Ishikawa (cell line): ENCODE data around the gene AKAP6.

Source experiments
- CEBPB ChIP-seq: IDR thresholded peaks from 2 replicates; pipeline ENCODE4 v1.6.1; 2012
- CREB1 ChIP-seq: IDR thresholded peaks from 2 replicates; pipeline ENCODE4 v1.6.1; 2012; ENCODE audit warnings: low read depth
- EGR1 ChIP-seq: IDR thresholded peaks from 2 replicates; pipeline ENCODE4 v1.6.1; 2012
- EP300 ChIP-seq: IDR thresholded peaks from 2 replicates; pipeline ENCODE4 v1.6.1; 2012; ENCODE audit warnings: borderline replicate concordance
- FOXM1 ChIP-seq: IDR thresholded peaks from 2 replicates; pipeline ENCODE4 v1.6.1; 2012; ENCODE audit warnings: low read depth, borderline replicate concordance
- MAX ChIP-seq: IDR thresholded peaks from 2 replicates; pipeline ENCODE4 v1.6.1; 2012
- NFIC ChIP-seq: IDR thresholded peaks from 2 replicates; pipeline ENCODE4 v1.6.1; 2012
- RAD21 ChIP-seq: IDR thresholded peaks from 2 replicates; pipeline ENCODE4 v1.6.1; 2012; ENCODE audit warnings: low read depth
- REST ChIP-seq: IDR thresholded peaks from 2 replicates; pipeline ENCODE4 v1.6.1; 2012; ENCODE audit warnings: low read depth, mild to moderate bottlenecking
- TAF1 ChIP-seq: IDR thresholded peaks from 2 replicates; pipeline ENCODE4 v1.6.1; 2012; ENCODE audit warnings: low read depth, mild to moderate bottlenecking
- TCF12 ChIP-seq: IDR thresholded peaks from 2 replicates; pipeline ENCODE4 v1.6.1; 2012; ENCODE audit warnings: low read depth
- TEAD4 ChIP-seq: IDR thresholded peaks from 2 replicates; pipeline ENCODE4 v1.6.1; 2012
- USF1 ChIP-seq: IDR thresholded peaks from 2 replicates; pipeline ENCODE4 v1.6.1; 2012
- YY1 ChIP-seq: IDR thresholded peaks from 2 replicates; pipeline ENCODE4 v1.6.1; 2012; ENCODE audit warnings: low read depth
- ZBTB7A ChIP-seq: IDR thresholded peaks from 2 replicates; pipeline ENCODE4 v1.6.1; 2012; ENCODE audit warnings: low read depth

The AKAP6 gene

GRCh38 chr14:32513571-32514009 lies 184.5 kb downstream of the AKAP6 start:
- TF ChIP-seq TCF12 (no peak), RAD21 (0 out of 2 replicates have a peak, but pooled peaks have one; percentile 13)

- TF ChIP-seq MAX, result no peak
- TF ChIP-seq EGR1, result no peak
- TF ChIP-seq EP300, result no peak
- no peak for TF ChIP-seq TAF1
- no peak for TF ChIP-seq CREB1
- no peak for TF ChIP-seq YY1
- TF ChIP-seq FOXM1, result no peak
- TF ChIP-seq ZBTB7A, result no peak
- TF ChIP-seq USF1, result no peak
- TF ChIP-seq TCF12, result no peak
- no peak for TF ChIP-seq CEBPB
- no peak for TF ChIP-seq TEAD4
- TF ChIP-seq NFIC, result no peak
- TF ChIP-seq RAD21, result no peak
- no peak for TF ChIP-seq REST
Observed at GRCh38 chr14:32514236-32514635, 185.1 kb downstream of the AKAP6 start.

- TF ChIP-seq TCF12, result no peak
- TF ChIP-seq MAX, result no peak
- no peak for TF ChIP-seq TAF1
- no peak for TF ChIP-seq TEAD4
- no peak for TF ChIP-seq USF1
- TF ChIP-seq YY1, result no peak
- TF ChIP-seq REST, result no peak
- TF ChIP-seq RAD21, result no peak
- TF ChIP-seq ZBTB7A, result no peak
- TF ChIP-seq FOXM1, result no peak
- no peak for TF ChIP-seq NFIC
- TF ChIP-seq EGR1, result no peak
- no peak for TF ChIP-seq CEBPB
- no peak for TF ChIP-seq CREB1
- TF ChIP-seq EP300, result no peak
Observed at GRCh38 chr14:32514681-32515080, 185.6 kb downstream of the AKAP6 start.

- TF ChIP-seq CEBPB, result no peak
- no peak for TF ChIP-seq ZBTB7A
- TF ChIP-seq USF1, result no peak
- TF ChIP-seq TAF1, result no peak
- TF ChIP-seq CREB1, result no peak
- TF ChIP-seq EP300, result no peak
- TF ChIP-seq MAX, result no peak
- no peak for TF ChIP-seq NFIC
- TF ChIP-seq REST, result no peak
- TF ChIP-seq TCF12, result no peak
- no peak for TF ChIP-seq RAD21
- TF ChIP-seq FOXM1, result no peak
- no peak for TF ChIP-seq EGR1
- TF ChIP-seq TEAD4, result no peak
- TF ChIP-seq YY1, result no peak
Observed at GRCh38 chr14:32524609-32525375, 195.7 kb downstream of the AKAP6 start.
